Measurements from ENCODE around the gene CHD9.

Gene CHD9

GRCh38 chr16:53358884-53359283 lies 304.1 kb downstream of the CHD9 start:
- no peak overlapping the region for H3K27ac ChIP-seq (ENCODE audit: low read depth, low read length)
- H3K36me3 ChIP-seq (ENCODE audit: insufficient read depth, low read length) = no peaks in the 10 kb centered on the region
- H3K9me3 ChIP-seq (ENCODE audit: low read length) = no peaks in the 10 kb centered on the region
- H3K27me3 ChIP-seq (ENCODE audit: control insufficient read depth in 1 of 2, insufficient read depth in 2 of 2, low read length in 2 of 2) = no peaks in the 10 kb centered on the region
- H3K4me3 ChIP-seq (ENCODE audit: low read depth in 1 of 2, low read length in 2 of 2) = no peak overlapping the region
- no peaks in the 10 kb centered on the region for H3K4me1 ChIP-seq (ENCODE audit: insufficient read depth, low read length)
- H3K9ac ChIP-seq (ENCODE audit: low read length) = no peak overlapping the region

DNA sequence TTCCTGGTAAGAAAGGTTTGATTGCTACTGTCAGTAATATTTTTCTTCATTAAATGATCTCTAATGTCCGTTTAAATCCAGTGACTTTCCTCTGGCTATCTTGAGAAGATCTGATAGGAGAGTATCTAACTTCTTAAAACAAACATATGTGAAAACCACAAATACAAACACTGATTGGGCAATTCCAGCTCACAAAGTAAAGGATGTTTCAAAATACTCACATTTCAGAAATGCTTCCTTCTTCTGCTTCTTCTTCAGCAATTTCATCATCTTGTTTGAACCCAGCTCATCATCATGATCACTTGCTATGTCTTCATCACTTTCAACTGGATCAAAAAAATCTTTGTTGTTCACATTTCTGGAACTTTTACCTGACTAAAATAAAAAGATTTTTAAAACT lies 315.1 kb downstream of the CHD9 start:
- Histone ChIP-seq H3K27me3 (ENCODE audit: control insufficient read depth in 1 of 2, insufficient read depth in 2 of 2, low read length in 2 of 2) (peaks cover 4 to 13% of the 10 kb centered on the region in 2 donors), H3K36me3 (ENCODE audit: insufficient read depth, low read length) (no peaks in the 10 kb centered on the region), H3K27ac (ENCODE audit: low read depth, low read length) (no peak overlapping the region), H3K4me3 (ENCODE audit: low read depth in 1 of 2, low read length in 2 of 2) (no peak overlapping the region), H3K9ac (ENCODE audit: low read length) (no peak overlapping the region), H3K4me1 (ENCODE audit: insufficient read depth, low read length) (no peaks in the 10 kb centered on the region), H3K9me3 (ENCODE audit: low read length) (no peaks in the 10 kb centered on the region)

DNA sequence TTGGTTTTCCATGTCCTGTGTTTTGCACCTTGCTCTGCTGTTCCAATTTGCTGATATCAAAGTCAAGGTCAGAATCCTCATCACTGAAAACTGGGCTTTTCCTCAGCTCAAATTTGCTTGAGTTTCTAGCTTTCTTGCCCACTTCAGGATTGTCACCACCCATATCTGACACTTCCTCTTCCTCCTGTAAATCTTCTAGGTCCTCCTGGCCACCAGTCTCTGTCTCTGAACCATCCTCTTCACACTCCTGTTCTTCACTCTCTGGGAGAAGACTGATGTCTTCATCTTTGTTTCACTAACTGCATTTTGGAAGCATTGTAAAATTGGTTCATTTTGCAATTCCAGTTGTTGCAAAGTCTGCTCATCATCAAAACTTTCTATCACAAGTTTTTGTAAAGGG lies 316.0 kb downstream of the CHD9 start:
- Histone ChIP-seq H3K4me1 (ENCODE audit: insufficient read depth, low read length) (no peaks in the 10 kb centered on the region), H3K4me3 (ENCODE audit: low read depth in 1 of 2, low read length in 2 of 2) (no peak overlapping the region), H3K27me3 (ENCODE audit: control insufficient read depth in 1 of 2, insufficient read depth in 2 of 2, low read length in 2 of 2) (peaks cover 4 to 13% of the 10 kb centered on the region in 2 donors), H3K27ac (ENCODE audit: low read depth, low read length) (no peak overlapping the region), H3K36me3 (ENCODE audit: insufficient read depth, low read length) (no peaks in the 10 kb centered on the region), H3K9ac (ENCODE audit: low read length) (no peak overlapping the region), H3K9me3 (ENCODE audit: low read length) (no peaks in the 10 kb centered on the region)

DNA sequence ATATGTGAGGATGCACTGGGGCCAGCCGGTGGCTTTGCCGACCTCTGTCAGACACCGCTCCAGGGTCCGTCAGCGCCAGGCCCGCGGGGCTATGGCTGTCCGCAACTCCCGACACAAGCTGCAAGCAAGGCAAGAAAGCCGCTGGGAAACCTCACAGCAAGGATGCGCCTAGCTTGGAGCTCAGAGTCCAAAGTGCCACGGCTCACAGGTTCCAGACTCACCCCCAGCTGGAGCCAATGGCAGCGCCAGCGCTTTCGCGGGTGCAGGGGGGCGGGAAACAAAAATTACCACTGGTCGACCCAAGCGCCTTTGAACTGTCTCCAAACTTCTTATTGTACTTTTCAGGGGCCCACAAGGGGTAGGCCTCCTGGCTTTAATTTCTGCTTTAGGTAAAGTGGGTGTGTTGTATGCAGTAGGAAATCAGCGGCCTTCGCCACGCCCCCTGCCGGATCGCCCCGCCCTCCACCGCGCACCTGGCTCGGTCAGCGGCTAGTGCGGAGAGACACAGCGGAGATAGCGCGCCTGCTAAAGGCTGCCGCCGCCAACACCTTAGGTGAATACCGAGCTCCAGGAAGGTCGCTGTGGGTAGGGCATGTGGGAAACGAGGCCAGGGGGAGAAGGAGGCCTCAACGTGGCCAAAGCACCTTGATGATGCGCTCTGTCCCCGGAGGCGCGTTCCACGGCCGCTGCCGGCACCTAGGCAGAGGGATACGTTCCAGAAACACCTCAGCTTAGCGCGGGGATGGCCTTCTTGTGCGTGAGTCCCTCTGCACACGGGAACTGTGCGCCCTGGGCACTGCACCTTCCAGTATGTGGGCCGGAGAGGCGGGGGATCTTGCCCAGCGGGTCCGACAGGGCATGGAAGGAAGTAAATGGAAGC lies 318.4 kb downstream of the CHD9 start:
- H3K9ac ChIP-seq (ENCODE audit: low read length) = no peak overlapping the region
- H3K4me3 ChIP-seq (ENCODE audit: low read depth in 1 of 2, low read length in 2 of 2) = no peak overlapping the region
- peaks cover 4 to 13% of the 10 kb centered on the region in 2 donors for H3K27me3 ChIP-seq (ENCODE audit: control insufficient read depth in 1 of 2, insufficient read depth in 2 of 2, low read length in 2 of 2)
- H3K9me3 ChIP-seq (ENCODE audit: low read length) = no peaks in the 10 kb centered on the region
- H3K27ac ChIP-seq (ENCODE audit: low read depth, low read length) = no peak overlapping the region
- no peaks in the 10 kb centered on the region for H3K4me1 ChIP-seq (ENCODE audit: insufficient read depth, low read length)
- no peaks in the 10 kb centered on the region for H3K36me3 ChIP-seq (ENCODE audit: insufficient read depth, low read length)

DNA sequence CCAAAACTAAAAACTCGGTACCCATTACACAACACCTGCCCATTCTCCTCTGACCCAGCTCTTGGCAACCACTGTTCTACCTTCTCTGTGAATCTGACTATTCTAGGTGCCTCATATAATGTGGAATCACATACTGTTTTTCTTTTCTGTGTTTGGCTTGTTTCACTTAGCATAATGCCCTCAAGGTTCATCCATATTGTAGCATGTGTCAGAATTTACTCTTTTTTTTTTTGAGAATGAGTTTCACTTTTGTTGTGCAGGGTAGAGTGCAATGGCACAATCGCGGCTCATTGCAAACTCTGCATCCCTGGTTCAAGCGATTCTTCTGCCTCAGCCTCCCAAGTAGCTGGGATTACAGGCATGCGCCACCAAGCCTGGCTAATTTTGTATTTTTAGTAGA lies 320.0 kb downstream of the CHD9 start:
- no peaks in the 10 kb centered on the region for H3K4me1 ChIP-seq (ENCODE audit: insufficient read depth, low read length)
- H3K27me3 ChIP-seq (ENCODE audit: control insufficient read depth in 1 of 2, insufficient read depth in 2 of 2, low read length in 2 of 2) = peaks cover 4 to 13% of the 10 kb centered on the region in 2 donors
- no peaks in the 10 kb centered on the region for H3K9me3 ChIP-seq (ENCODE audit: low read length)
- H3K9ac ChIP-seq (ENCODE audit: low read length) = no peak overlapping the region
- H3K27ac ChIP-seq (ENCODE audit: low read depth, low read length) = no peak overlapping the region
- no peak overlapping the region for H3K4me3 ChIP-seq (ENCODE audit: low read depth in 1 of 2, low read length in 2 of 2)
- H3K36me3 ChIP-seq (ENCODE audit: insufficient read depth, low read length) = no peaks in the 10 kb centered on the region

- no peaks in the 10 kb centered on the region for H3K4me1 ChIP-seq (ENCODE audit: insufficient read depth, low read length)
- H3K36me3 ChIP-seq (ENCODE audit: insufficient read depth, low read length) = no peaks in the 10 kb centered on the region
- H3K9me3 ChIP-seq (ENCODE audit: low read length) = no peaks in the 10 kb centered on the region
- H3K27ac ChIP-seq (ENCODE audit: low read depth, low read length) = no peak overlapping the region
- no peak overlapping the region for H3K4me3 ChIP-seq (ENCODE audit: low read depth in 1 of 2, low read length in 2 of 2)
- peaks cover 0 to 7% of the 10 kb centered on the region in 2 donors for H3K27me3 ChIP-seq (ENCODE audit: control insufficient read depth in 1 of 2, insufficient read depth in 2 of 2, low read length in 2 of 2)
- no peak overlapping the region for H3K9ac ChIP-seq (ENCODE audit: low read length)
These were observed 323.3 kb downstream of the CHD9 start for GRCh38 chr16:53378138-53378537.

Measured in muscle layer of colon (tissue), 2 donors.